ENCODE data around the gene ECHDC3.

Gene ECHDC3

DNA sequence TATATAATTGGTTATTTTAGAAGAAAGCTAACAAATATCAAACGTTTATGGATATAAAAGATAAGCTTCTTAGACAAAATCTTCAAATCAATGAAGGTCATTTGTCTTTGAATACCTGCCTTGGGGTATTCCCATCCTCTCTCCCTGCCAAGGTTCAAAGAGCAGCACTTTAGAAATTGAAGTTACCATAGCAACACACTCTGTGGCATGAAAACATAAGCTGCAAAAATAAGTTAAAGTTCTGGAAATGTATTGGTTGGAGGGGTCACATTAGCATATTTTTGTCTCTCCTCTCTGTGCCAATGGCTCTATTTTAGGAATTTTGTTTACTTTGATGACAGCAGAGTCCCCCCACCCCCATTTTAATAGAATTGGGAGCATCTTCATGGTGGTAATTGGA lies 12.0 kb downstream of the ECHDC3 start:
- no peak for DNase-seq

DNA sequence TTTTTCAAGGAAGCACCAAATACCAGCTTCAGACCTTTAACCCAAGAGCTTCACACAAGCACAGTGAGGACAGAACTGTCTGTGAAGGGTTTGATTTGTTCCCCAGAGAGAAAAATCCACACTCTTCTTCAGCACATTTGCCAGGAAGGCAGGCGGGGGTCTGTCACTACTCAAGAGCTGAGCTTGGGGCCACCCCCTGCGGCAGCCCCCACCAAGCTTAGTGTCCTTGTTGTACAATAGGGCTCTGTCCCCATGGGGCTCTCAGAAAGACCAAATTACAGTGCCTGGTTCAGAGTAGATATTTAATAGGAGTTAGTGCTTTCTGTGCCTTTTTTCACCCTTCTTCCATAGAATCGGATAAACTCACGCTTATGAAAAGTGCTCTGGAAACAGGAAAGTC lies 12.4 kb downstream of the ECHDC3 start:
- DNase-seq: no peak

DNA sequence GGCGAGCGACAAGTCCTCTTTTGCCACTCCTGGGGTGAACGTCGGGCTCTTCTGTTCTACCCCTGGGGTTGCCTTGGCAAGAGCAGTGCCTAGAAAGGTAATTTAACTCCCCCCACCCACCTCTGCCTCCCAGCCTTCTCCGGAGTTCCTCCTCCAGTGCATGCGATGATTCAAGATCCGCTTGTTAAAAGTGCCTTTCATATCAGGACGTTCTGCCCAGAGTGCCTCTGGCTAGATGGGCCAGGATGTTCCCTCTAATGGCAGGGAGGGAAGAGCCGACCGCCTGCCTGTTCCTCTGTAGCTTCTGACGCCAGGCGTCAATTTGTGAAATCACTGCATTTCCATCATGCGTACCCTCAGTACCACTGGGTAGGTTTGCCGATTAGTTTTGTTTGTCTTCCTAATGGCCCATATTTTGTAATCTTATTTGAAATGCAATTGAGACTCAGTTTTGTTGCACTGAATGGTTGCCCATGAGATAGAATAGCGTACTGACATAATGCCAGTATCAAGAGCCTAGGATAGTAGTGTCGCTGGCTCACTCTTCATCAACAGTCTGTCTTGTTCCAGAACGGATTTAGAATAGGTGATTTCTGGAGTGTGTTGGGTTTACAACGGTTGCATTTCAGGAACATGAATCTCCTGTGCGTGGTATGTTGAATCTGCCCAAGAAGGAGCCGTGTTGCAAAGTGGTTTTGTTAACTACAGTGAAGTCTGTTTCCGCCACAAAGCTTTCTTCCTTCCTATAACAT lies 13.5 kb downstream of the ECHDC3 start:
- no peak for DNase-seq

DNA sequence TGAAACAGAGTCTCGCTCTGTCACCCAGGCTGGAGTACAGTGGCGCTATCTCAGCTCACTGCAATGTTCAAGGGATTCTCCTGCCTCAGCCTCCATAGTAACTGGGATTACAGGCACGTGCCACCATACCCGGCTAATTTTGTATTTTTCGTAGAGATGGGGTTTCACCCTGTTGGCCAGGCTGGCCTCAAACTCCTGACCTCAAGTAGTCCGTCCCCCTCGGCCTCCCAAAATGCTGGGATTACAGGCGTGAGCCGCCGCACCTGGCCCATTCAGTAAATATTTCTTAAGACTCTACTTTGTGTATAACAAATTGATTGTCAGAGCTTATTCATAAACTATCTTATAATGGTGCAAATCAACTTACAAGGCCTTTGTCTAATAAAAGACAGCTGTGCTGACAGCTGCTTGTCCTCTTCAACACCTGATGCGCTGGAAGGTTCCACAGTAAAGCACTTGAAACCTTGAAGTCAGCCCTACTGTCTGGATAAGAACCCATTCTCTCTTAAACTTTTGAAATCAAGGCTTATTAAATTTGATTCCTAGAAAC lies 14.7 kb downstream of the ECHDC3 start:
- no peak for DNase-seq

DNA sequence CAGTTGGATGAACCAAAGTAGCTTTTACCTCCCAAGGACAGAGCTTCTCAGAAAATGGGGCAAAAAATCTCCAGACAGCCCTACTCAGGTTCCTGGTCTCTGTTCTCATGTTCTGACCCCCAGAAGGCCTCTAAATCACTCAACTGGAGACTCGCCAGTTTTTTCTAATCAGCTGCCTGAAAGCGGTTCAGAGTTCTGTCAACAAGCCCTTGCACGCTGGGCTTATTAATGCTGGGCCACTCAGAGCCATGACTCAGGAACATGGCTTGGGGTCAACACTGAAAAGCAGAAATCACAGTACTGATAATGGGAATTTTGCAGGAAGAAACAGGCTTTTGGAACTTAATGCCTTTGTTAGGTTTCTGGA lies 15.3 kb downstream of the ECHDC3 start:
- no peak for DNase-seq

DNA sequence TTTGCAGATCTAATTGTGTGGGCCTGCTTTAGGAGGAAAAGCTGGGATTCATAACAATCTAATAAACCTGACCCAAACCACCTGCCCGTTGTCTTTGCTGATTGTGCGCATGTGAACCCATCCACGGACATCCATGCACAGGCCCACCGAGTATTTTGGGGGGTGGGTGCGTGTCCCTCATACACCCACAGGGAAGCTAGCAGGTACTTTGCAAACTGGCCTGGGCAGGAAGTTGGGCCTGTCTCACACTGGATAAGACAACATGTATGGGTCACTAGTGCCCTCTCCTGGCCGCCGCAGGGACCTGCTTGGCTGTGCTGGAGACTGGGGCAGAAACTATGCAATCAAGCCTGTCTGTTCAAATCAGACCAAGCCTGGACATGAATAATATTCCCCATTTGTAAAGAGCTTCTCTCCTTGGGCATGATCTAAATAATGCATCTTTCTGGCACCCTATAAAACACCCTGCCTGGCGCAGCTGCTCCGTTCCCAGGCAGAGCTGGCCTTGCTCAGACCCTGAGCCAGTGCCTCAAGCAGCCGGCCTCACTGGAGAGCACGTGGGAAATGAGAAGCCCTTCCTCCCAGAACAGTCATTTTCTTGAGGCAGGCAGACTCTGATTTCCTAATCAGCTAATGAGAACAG lies 15.8 kb downstream of the ECHDC3 start:
- peak; percentile 79 for DNase-seq

DNA sequence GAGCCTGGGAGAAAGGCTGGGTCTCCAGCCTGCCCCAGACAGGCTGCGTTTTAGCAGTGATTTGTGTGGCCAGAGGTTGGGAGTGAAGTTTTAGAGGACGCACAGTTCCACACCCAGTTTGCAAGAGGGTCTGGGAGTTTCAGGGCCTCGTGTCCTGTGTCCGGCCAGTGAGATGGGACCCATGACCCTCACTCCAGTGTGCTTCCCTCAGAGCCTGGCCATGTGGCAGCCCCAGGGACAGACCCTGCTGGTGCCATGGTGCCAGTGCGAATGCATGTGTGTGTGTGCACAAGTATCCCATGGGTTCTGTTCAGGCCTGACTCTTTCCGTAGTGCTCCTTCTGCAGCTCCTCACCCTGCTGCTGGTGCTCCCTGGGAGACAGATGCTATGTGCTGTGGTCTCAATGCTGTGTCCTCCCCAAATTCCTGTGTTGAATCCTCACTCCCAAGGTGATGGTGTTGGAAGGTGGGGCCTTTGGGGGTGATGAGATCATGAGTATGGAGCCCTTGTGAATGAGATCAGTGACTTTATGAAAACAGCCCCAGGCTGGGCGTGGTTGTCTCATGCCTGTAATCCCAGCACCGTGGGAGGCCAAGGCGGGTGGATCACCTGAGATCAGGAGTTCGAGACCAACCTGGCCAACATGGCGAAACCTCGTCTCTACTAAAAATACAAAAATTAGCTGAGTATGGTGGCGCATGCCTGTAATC lies 16.5 kb downstream of the ECHDC3 start:
- DNase-seq: no peak

DNA sequence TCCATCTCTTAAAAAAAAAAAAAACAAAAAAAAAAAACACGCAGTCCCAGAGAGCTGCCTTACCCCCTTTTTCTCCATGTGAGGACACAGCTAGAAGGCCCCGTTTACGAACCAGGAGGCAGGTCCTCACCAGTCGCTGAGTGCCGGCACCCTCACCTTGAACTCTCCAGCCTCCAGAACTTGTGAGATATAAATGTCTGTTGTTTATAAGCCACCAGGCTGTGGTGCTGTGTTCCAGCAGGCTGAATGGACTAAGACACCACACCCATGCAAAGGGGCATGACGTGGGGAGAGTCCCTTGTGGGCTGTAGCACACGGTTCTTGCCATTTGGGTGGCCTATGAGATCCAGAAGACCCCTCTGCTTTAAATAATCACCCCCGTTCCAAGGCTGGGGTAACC lies 17.2 kb downstream of the ECHDC3 start:
- no peak for DNase-seq

DNA sequence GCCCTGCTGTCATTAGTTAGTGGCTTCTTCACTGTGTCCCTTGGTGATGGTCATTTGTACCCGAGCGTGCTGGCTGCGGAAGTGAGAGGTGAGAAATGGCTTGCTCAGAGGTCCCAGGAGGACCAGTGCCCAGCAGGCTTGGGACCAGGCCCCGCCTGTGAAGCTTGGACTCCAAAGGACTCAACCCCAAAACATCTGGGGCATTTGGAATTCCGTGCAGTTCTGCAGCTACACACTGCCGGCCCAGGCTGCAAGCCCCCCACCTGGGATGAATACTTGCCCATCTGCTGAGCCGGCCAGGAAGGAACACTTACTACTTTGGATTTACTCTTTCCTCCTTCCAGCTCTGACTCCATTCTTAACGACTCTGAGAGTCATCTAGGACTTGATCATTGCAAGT lies 18.0 kb downstream of the ECHDC3 start:
- no peak for DNase-seq

DNA sequence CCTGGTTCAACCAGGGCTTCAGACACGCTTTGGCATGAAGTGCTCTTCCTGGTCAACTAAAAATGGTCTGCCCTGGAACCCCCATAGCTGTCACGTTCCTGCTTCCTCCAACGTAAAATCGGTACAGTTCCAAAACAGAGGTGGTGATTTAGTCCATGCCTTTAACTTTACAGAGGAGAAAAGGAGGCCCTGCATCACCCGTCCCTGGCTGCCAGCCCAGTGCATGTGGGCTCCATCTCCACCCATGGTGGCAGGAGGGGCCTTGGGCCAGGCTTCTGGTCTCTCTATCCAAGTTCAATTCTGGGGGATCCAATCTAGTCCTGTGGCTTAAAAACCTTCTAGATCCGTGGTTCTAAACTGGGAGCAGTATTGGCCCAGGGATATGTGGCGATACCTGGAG lies 18.7 kb downstream of the ECHDC3 start:
- no peak for DNase-seq

DNA sequence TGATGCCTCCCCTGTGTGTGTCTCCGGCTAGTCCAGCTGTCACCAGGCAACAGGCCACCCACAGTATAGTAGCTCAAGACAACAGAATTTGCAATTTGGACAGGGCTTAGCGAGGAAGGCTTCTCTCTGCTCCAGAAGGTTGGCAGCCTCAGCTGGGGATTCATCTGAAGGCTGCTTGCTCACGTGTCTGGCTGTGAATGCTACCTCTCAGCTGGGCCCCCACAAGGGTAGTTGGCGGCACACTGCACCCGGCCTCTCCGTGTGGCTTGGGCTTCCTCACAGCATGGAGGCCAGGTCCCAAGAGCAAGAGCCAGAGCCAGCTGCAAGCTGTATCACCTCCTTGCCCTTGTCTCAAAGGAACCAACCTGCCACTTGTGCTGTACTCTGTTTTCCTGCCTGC lies 19.2 kb downstream of the ECHDC3 start:
- no peak for DNase-seq

DNA sequence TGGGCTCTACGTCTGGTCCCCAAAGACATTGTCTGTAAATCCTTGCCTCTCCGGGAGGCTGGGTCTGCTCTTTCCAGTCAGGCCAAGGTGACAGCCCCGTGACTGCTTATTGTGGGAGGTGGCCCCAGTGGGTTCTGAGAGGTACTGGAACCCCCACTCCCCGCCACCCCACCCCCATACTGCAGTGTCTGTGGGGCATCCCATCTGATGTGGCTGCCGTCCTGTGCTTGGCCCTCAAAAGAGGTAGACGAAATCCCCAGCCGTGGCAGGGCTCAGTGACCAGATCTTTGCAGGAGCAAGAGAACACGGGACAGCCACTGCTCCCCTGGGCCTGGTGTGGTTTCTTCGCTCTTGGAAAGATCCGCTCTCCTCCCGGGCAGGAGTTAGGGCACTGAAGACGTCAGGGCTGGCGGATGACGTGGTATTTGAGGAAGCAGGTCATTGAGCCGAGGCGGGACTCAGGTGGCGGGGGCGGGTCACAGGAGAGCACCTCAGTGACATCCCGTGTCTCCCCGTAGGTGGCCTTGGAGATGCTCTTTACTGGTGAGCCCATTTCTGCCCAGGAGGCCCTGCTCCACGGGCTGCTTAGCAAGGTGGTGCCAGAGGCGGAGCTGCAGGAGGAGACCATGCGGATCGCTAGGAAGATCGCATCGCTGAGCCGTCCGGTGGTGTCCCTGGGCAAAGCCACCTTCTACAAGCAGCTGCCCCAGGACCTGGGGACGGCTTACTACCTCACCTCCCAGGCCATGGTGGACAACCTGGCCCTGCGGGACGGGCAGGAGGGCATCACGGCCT lies 20.7 kb downstream of the ECHDC3 start:
- no peak for DNase-seq

DNA sequence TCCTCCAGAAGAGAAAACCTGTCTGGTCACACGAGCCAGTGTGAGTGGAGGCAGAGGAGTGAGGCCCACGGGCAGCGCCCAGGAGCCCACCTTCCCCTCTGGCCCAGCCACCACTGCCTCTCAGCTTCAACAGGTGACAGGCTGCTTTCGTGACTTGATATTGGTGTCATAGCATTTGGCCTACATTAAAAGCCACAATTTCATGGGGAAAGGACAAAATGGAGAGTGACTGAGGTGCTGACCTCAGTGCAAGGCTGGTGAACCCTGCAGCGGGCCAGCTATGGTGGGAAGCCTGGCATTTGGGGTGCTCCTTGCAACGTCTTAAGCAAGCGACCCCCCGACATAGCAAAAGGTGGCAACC lies 21.3 kb downstream of the ECHDC3 start:
- DNase-seq: no peak

DNA sequence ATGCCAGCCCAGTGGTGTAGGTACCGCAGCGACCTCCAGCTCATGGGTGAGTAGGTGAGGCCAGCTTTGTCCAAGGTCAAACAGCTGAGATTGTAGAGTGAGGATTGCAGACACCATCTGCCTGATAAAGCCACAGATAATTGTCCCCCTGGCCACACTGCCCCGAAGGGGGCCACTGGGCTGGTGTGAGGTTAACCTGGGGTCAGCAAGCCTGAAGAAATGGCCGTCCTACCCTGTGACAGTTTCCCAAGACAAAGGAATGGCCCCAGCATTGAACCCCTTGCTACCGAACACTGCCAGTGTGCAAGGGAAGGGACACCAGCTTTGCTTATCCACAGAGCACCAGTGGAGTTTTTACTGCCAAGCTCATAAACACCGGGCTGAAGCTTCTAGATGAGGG lies 23.0 kb downstream of the ECHDC3 start:
- no peak for DNase-seq

DNA sequence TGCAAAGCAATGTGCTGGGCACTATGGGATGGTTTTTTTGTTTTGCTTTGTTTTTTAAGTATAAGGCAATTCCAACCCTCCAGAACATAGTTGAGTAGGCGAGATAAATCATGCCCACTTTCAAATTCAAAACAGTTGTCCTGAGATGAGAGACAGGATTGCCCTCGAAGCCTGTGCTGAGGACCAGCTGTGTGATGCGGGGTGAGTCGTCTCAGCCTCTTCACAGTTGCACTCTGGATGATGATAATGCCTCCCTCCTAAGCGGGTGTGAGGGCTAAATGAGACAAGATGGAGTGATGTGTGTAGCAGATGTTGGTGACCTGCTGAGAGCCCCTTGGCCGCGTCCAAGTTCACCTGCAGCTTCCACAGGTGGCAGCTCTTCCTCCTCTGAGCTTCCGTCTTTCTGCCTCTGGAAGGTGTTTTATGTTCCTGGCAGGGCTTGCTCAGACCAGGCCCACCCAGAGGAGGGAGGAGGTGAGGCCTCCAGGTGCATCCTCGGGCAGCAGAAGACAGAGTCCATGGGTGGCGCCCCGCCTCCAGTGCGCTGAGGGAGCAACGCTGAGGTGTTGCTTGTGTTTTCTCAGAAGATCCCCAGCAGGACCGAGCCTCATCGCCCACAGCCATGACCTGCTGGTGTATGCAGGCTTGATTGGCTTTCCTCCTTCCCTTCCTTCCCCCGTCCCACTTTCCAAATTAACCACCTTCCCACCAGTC lies 30.6 kb downstream of the ECHDC3 start:
- DNase-seq: no peak

DNA sequence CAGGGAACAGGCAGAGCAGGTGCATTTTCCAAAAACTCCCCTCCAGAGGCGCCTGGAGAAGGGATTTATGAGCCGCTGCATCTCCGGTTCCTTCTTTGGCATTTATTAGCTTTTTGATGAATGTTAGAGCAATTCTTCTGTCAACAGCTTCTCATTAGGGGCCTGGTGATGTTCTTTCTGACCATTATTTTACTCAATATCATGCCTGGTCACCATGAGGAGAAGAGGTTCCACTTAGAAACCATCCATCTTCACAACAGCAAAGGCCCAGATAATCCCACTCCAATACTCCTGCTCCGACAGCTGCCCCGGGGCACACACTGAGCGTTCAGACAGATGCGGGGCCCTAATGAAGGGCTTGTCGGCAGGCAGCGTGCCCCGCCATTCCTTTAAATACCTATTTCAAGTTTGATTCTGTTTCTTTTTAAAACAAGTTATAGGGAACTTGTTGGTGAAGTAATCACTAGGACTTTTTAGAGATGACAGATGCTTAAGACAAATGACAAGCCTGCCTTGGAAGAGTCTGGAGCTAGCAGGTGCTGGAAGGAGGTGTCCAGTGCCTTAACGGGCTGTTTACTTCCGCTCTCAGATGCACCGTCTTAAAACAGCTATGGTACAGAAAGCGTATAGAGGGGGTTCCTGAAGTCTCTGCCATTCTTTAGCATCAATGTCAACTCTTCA lies 31.7 kb downstream of the ECHDC3 start:
- no peak for DNase-seq

DNA sequence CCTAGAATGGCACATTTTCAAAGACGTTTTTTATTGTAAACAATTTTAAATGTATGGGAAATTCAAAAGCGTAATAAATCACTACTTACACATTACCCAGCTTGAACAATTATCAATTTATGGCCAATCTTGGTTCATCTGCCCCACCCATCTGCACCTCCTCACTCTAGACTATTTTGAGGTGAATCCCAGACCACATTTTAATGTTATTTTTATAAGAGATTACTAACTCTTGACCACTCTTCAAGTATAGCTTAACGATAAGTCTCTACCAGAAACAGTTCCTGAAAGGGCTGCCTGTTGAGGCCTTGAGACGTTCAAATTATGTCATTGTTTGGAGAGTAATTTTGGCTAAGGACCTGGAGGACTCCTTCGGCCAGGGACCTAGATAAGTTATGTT lies 33.2 kb downstream of the ECHDC3 start:
- DNase-seq: no peak

DNA sequence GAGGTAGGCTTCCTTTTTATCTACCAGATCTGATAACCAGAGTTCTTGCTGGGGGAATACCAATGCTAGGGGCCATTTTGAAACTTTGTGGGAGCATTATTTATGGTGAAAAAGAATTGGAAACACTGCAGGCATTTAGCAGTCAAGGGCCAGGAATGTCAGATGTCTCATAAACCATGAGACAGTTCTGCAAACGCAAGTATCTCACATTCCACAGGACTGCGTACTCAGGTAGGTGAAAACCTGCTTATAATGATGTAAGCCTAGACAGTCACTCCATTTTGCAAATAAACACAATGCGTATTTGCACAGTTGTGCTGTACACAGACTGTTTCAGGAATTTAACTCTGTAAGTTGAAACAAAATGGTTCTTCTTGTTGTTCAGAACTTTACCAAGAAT lies 33.9 kb downstream of the ECHDC3 start:
- no peak for DNase-seq

DNA sequence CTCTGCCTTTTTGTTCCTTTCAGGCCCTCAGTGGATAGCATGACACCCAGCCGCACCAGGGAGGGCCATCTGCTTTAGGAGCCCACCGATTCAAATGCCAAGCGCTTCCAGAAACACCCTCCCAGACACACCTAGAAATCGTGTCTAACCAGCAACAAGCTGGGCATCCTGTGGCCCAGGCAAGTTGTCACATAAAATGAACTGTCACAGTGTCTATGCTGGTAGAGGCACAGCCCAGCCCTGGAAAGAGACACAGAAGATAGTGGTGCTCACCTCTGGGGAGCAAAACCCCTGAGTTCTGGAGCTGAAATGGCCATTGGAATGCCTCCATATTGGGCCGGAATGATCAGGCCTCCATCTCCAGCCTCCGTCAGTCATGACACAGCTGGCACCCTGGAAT lies 38.9 kb downstream of the ECHDC3 start:
- no peak for DNase-seq

DNA sequence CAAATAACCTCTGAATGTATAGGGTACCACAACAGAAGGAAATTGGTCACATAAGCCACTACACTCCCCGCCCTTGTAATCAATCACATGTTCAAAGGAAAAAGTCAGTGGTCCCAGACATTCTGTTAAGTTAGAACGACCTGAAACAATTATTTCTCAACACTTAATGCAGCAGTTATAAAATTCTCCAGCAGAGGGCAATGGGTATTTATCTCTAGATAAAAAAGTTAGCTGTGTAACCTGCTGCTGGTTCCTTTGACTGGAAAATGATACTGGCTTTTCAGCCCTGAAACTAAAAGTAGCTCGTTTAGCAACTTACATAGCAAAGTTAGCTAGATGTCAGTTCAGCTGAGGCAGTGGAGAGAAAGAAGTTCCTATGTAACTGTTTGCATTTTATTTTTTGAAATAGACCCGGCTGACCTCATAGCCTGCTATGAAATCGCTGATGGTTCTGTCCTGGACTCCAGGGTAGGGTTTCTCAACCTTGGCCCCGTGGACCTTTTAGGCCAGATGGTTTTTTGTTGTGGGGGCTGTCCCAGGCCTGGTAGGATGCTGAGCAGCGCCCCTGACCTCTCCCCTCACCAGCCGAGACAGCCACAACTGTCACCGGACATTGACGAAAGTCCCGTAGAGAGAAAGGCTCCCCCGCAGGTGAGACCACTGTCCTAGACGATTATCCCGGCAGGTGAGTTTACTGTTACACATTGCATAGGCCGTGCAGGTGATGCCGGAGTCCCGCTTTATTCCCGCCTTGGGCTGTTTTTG lies 40.8 kb downstream of the ECHDC3 start:
- no peak for DNase-seq

DNA sequence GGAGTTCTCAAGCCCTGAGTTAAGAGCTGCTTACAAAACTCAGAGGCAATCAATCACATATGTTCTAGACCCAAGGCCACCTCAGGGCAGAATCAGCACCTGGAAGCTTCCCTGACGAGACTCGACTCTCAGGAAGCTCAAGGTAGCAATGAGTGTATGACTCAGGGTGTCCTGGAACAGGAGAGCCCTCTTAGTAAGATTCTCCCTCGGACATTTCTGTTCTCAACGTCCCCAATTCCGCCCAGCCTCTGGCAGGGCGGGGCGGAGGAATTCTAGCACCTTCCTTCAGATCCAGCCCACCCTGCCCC lies 41.3 kb downstream of the ECHDC3 start:
- no peak for DNase-seq
